AG08395 (cell line): Measurements from ENCODE around the gene MTUS2.
A peak's percentile ranks its signal among the peaks of the same experiment; 100 is the strongest.

ENCODE experiments used
- DNase-seq: peaks from one replicate; pipeline ENCODE4 v3.0.0; 2012; ENCODE audit warnings: mixed read lengths, low spot score

Gene MTUS2

DNA sequence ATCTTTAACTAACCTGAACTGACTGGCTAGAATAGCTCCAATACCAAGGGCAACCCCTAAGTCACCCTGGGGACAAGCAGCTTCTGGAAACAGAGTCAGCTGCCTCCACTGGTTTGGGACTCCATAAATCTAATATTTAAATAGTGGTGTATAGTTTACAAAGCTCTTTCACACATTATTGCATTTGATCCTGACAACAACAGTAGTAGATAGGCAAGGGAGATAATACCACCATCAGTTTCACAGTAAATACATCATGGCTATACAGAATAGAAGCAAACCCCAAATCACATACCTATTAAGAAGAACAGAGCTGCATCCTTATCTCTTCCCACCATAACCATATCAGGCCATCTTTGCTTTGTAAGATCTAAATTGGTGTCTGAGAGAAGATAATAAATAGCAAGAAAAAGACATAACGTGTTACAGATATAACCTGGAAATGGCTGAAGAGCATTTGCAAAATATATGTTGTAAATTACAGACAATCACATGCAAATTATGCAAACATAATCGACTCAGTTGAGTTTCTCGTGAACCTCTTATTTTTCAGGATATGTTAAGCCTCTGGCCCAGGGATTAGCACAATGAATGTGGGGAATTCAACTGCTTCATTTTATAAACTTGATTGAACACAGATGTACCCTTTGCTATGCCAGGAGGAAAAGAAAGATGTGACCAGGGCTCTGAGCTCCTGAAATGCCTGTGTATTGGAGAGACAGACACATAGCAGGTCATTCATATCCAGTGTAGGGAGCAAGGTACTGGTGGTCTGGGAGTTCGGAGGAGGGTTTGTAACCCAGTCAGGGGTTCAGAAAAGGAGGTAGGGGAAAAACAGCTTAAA, 632.9 kb downstream of the MTUS2 start:
- peak; percentile 60 for DNase-seq

DNA sequence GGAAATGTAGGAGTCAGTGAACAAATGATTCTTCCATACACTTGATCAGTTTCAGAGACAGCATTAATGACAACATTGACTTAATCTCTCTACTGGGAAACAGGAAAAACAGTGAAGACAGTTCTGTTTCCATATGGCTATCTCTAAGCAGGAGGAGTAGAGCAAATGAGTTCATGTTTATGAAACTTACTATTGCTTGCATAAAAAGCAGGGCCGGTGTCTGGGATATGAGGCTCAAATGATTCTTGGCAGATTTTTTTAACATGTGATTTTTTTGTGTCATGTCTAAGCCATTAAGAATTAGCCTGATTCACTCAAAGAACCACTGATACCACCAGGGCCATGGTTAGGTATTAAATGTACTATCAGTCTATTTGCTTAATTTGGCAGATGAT, 633.5 kb downstream of the MTUS2 start:
- peak; percentile 26 for DNase-seq

DNA sequence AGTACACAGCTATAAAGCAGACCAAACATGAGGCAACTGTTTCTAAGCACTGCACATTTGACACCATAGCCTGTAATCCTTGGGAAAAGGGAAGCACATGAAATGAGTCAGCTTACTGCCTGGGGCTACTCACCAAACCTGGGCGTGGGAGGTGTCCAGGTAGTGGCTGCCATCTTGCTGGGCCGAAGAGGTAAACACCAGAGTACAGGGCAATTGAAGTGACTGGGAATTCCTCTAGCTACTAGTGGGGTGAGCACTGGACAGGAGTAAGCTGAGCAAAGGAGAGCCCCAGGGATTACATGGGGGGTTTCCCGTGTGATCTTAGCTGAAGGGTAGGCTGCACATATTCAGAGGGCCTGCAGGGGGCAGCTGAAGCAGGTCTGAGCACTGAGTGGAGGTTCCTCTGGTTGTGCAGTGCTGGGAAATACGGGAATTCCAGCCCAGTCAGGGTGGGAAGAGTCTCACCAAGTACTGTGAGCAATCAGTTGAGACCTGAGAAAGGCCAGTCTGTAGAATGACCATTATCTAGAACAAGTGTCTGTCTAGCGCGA, 634.9 kb downstream of the MTUS2 start:
- no peak for DNase-seq

DNA sequence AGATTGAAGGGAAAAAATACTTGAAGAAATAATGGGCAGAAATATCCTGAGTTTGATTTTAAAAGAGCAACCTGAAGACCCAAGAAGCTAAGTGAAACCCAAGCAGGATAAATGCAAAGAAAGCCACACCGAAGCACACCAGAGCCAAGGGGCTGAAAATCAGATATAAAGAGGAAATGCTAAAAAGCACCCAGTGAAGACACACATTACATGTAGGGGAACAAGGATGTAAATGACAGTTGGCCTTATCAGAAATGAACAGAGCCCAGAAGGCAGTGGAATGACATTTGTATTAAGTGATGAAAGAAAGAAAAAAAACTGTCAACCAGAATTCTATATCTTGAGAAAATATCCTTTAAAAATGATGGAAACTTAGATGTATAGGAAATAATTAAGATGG, 636.3 kb downstream of the MTUS2 start:
- DNase-seq = no peak

DNA sequence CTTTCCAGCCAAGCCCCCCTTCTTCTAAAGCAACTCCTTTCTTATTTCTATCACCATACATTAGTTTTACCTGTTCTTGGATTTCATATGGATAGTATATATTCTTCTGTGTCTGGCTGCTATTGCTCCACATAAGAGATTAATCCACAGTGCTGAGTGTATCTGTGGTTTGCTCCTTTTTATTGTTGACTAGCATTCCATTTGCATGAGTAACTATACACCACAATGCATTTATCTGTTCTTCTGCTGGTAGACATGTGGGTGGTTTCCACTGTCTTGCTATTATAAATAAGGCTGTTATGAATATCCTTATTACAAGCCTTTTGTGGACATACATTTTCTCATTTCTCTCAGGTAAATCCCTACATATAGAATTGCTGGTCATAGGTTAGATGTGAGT, 637.2 kb downstream of the MTUS2 start:
- peak; percentile 84 for DNase-seq

DNA sequence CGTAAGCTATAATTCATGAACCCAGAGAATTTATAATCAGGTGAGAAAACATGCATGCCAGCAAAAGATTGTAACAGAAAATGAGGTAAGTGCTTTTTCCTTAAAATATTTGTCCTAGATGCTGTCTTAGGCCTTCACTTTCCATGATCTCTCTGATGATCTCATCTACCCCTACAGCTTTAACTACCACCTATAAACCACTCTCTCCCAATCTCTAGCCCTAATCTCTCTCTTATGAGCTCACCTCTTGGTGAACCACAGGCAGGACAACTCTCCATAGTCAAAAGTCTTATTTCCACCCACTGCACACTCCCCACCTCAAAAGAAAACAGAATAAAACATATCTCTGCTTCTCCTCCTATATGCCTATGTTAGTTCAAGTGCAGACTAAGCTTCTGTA, 638.3 kb downstream of the MTUS2 start:
- DNase-seq = no peak

DNA sequence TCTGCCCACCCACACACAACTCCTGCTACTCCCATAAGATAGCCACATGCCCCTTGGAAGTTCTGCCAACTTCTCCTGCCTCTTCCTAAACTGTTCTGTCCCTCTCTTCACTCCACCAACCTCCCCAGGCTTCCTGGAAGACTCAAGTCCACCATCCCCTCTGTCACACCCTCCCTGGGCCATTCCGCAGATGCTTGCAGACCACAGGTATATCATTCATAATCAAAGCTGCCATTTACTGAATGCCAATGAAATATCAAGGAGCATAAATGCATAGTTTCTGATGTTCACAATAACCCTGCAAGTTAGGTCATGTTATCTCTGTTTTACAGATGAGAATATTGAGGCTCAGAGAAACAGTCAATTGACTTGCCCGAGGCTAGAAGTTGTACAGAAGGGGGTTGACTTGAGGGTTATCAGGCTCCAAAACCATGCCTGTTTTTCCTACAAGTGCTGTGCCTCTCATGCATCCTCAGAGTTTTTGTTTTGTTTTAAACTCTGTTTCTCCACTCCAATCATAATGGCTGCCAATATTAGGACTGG, 639.7 kb downstream of the MTUS2 start:
- no peak for DNase-seq

DNA sequence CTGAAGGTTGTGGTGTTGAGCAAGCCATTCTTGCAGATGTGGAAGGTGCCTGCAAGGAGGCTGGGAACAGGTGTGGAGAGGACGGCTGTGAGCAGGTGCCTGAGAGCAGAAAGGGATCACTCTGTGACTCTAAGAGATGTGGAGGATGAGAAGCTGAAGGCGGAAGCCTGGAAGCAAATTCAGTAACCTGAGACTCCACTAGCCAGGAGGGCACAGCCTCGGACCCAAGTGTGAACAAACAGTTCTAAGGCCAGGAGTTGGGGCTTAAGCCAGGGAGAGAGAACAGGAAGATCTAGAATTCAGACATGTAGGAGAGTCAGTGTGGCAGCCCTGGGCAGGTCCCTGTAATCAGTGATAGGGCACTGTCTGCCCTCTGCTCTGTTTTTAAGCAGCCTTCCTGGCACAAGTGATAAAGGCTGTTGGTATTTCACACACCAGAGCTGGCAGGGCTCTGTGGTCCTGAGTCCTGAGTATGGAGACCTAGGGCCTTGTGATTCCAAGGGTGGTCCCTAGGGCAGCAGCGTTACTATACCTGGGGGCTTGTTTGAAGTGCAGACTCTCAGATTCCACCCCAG, 644.1 kb downstream of the MTUS2 start:
- no peak for DNase-seq

DNA sequence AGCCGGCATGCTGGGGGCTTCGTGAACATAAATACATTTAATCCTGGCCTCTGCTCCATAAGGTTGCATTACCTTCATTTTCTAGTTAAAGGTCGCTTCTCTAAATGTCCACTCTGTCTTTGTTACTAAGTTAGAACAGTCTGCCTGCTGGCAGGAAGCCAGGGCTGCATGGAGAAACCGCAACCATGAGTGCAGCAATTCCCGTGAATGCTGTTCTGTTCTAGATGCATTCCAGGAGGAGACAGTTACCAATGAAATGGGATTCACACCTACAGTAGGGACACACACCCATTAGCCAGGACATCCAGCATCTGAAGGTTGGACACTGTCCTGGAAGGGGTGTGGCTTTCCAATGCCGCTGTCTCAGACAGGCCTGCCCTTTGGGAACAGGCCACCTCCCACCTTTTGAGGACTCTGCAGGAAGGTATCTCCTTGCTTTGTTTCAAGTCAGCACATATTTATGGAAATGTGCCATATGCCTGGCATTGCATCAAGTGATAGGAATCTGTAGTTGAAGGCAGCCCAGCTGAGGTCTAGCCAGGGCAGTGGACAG, 645.7 kb downstream of the MTUS2 start:
- peak; percentile 48 for DNase-seq

DNA sequence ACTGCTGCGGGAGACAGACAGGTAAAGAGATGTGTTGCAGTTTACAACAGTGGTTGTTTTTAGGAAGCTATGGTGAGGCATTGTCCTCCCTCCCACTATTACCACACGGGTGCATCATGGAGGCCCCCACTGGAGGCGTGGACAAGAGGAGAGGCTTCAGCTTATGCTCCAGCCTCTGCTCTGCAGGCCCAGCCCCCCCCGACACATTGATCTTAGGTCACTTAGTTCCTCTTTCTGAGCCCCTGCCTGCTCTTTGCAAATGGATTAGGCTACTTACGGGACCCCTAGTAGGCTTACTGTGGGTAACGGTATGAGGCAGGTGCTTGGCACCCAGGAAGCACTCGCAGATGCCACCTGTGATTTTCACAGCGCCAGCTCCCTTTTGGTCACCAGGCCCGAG, 651.4 kb downstream of the MTUS2 start:
- no peak for DNase-seq

DNA sequence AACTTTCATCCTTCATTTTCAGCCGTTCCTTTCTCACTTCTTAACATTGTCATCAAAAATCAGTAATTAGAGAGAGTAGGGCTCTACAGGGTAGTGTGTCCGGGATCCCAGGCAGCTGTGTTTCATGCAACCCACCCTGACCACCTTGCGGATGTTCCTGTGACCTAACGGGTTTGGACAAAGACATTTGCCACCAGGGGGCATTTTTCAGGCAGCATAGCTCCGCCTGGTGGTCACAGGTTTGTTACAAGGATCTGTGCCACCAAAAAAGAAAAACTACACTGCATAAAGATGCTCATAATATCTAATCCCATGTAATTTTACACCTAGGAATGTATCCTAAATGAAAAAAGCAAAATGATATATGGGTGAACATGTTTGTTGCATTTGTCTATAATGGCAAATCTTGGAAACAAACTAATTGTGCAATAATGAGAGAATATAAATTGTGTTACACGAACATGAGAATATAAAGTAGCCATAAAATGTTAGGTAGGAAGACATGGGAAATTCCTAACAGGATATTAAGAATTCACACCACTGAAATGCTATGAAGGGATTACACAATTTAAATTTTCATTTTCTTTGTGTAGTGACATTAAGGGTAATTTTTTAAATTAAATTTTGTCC, 652.3 kb downstream of the MTUS2 start:
- peak; percentile 69 for DNase-seq

DNA sequence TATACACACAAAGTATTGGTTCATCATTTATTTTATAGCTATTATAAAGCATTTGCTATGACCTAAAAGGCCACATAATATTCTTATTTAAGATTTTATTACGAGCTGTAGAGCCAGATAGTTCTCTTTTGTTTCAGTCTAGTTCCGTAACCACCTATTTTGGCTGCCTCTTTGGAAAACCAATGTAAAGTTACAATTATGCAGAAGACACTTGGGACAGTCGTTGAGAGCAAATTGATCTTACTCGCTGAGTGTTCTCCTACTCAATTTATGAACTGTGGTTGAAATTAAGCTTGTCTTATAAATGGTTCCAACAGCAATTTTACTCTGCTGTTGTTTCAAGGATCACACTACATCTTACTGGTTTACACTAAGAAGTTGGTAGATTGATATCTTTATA, 653.0 kb downstream of the MTUS2 start:
- DNase-seq = no peak

DNA sequence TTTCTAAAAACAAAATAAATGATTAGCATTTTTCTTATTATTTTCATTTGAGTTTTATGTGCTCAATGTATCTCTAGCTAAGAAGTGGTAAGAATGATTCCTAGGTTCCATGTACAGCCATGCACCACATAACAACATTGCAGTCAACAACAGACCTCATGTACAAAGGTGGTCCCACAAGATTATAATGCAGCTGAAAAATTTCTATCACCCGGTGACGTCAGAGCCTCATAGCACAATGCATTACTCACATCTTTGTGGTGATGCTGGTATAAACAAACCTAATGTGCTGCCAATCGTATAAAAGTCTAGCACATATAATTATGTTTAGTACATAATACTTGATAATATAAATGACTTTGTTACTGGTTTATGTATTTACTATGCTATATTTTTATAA, 654.9 kb downstream of the MTUS2 start:
- no peak for DNase-seq

DNA sequence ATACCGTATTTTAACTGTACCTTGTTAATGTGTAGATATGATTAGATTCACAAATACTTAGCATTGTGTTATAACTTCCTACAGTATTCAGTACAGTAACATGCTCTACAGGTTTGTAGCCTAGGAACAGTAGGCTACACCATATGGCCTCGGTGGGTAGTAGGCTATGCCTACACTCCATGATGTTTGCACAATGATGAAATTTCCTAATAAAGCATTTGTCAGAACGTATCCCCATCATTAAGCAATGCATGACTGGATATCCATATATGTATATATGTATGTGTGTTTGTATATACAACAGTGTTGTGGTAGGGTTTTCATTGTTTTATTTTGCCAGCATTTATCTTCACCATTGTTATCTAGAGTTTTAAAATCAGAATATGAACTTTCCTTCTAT, 655.9 kb downstream of the MTUS2 start:
- DNase-seq = no peak

DNA sequence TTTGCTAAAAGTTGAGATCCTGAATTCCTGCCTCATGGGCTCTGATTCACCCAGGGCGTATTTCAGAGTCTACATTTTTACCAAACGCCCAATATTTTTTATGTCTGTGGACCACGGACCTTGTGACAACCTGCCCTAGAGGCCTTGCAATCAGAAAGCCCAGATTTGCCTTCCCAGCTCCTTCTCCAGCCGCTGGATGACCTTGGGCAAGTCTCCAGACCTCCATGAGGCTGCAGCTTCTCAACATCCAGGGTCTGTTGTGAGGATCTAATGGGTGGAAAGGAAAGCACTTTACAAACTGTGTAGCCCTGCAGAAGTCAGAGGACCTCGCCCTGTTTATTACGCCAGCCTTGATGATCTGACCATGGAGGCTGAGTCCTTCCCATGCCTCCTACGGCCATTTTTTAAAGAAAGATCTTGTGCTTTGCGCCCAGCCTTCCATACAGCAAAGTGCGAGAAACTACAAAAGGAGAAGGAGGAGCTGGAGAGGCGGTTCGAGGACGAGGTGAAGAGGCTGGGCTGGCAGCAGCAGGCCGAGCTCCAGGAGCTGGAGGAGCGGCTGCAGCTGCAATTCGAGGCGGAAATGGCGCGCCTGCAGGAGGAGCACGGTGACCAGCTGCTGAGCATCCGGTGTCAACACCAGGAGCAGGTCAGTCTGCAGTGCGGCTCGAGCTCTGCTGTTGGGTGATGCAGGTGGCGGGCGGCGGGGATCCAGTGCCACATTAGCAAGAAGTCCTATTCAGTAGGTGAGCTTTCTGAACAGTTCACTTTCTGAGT, 659.8 kb downstream of the MTUS2 start:
- DNase-seq = no peak

DNA sequence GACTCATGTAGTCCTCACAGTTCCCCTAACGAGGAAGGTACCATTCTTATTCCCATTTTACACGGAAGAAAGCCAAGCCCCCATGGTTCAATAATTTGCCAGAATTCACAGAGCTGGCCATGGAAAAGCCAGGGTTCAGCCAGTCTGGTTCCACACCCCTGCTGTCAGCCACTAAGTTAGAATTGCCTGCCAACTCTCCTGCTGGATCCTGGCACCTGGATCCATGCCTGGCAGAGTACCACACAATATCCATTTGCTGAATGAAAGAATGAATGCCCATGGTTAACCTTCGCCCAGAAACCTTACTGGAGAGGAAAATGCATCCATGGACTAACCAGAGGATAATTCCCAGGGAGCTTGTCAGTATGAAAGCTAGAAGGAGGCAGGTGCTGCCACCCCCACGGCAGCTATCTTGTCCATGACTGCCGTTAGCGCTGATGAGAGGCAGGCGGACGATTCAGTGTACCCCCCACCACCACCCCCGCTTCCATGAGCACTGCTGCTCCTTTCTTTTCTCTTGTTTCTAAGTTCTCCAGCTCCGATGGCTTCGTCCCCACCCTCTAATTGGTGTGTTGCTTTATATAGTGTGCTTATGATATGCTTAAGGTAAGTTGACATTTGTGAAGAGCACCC, 660.9 kb downstream of the MTUS2 start:
- DNase-seq = no peak

DNA sequence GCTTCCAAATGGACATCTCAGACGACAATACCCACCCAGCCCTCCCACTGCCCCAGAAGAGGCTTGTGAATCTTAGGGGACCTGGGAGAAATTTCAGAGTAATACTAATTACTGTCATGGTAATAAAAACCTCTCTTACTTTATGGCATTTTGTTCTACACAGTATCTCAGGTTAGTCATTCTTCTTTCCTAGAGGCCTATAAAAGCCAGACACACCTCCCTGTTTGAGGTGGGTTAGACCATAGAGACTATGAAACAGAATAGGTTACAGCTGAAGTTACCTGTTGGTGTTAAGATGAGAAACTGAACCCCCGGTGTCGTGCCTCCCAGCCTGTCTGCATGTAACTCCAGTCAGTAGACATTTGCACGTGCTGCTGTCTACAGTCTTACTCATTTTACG, 661.5 kb downstream of the MTUS2 start:
- no peak for DNase-seq

DNA sequence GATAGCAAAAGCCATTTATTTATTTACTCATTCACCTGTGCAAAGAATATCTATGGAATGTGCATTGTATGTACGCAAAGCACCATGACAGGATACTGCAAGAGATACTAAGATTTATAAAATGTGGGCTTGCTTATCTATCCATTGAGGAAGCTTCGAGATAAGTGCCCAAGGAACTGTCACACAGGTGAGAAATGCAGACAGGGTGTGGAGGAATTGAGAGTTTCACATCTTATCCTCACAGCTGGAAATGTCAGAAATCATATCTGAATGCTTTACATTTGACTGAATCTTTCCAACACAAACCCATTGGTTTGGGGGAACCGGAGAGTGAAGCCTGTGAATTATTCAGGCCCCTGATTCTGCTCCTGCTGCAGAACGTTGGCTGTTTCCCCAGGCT, 662.4 kb downstream of the MTUS2 start:
- DNase-seq = no peak

DNA sequence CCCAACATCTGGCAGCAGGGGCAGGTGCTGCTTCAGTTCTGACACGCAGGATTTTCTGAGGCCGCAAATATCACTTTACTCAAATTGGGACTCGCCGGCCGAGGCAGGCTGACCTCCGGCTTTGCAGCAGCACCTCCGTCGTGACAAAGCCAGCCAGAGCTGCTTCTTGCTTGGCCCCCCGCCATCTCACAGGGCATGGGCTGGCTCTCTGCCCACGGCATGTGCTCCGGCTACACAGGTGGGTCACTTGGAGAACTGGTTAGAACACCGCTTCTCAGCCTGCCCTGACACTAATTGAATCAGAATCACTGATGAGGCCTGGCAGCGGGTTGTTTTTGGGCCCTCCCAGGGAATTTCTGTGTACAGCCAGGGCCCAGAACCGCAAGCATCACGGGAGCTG, 663.1 kb downstream of the MTUS2 start:
- DNase-seq = no peak

DNA sequence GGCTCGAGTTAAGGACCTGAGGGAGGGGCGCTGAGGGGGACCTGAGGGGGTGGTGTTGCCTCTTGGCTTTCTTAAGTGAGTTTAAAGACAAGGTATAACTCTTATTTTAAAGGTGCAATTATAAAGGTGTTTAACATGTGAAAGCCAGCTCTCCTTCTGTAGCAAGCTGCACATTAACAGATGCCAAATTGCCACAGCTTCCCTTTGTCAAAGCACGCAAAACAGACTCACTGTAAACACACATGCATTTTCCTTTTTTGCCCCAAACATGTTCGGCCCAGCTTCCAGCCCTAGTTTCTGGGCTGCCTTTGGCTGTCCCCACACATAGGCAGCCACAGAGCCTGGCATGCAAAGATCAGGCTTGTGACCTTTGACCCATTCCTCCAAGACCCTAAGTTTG, 663.5 kb downstream of the MTUS2 start:
- no peak for DNase-seq

DNA sequence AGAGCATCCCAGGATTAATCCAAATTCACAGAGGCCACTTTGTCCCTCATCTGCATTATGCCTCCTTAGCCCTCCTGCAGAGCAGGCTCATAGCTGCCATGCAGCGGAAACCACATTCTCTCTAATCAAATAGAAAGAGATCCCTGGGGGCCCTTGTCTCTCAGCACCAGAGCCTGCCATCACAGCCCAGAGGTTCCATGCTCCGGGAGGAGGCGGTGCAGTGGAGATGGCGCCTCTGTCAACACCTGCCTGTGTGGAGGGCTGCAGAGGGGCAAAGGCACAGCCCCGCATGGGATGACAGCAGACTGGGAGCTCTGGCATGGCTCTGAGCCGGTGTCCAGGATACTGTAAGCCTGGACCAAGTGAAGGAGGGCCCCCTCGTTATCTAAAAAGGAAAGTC, 664.1 kb downstream of the MTUS2 start:
- no peak for DNase-seq
